Erythroblast (primary cell): ENCODE results near the gene CCT5.

Source experiments
- GATA1 ChIP-seq: IDR thresholded peaks from 2 replicates; pipeline ENCODE4 v1.6.1; 2011; ENCODE audit warnings: low read depth, mild to moderate bottlenecking, control low read depth, low read length, moderate library complexity
- POLR2A ChIP-seq: IDR thresholded peaks from 2 replicates; pipeline ENCODE4 v1.6.1; 2011; ENCODE audit warnings: mild to moderate bottlenecking, low read length

DNA sequence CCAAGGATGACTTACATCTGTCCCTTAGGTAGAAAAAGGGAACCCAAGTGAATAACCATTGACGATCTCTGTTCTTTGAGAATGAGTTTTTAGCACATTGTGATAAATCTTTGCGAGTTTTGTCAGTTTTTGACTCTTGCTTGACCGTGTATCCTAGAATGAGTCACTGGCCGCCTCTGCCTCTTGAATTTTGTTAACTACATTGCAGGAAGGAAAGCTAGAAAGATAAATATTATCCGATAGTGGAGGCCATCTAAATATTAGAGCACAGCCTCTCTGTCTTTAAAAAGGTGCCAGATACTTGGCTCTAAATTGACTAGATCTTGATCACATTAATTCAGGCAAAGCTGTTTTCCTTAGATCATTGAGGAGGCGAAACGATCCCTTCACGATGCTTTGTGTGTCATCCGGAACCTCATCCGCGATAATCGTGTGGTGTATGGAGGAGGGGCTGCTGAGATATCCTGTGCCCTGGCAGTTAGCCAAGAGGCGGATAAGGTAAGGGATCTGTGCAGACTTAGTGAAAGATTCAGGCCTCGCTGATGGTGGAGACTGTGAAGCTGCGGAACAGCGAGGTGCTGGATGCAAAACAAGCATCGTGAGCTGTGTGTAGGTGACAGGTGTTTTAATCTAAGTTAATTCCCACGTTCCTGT is 12.2 kb downstream of the CCT5 start:
- TF ChIP-seq POLR2A (no peak), GATA1 (no peak)
